Coronary artery (tissue), 2 donors: Measurements from ENCODE around the gene AP3D1.

ENCODE experiments used
- DNase-seq: peaks from one replicate; pipeline ENCODE4 v3.0.0-alpha.2; 2017; ENCODE audit warnings: low spot score
- H3K27ac ChIP-seq, 2 donors: fragments of 200-600 bp; sonication (generic); one replicate each; pipeline ENCODE4 v1.5.1; 2016 to 2019
- H3K4me3 ChIP-seq: fragments of 200-600 bp; sonication (generic); 2 replicates; pipeline ENCODE4 v1.5.1; 2016; ENCODE audit warnings: mild to moderate bottlenecking, moderate library complexity
- TF ChIP-seq, protein P1 (sequence below): fragments of 200-600 bp; sonication (generic); IDR thresholded peaks from one replicate; pipeline ENCODE4 v1.5.1; 2019; ENCODE audit warnings: antibody characterized with exemption

Gene AP3D1

DNA sequence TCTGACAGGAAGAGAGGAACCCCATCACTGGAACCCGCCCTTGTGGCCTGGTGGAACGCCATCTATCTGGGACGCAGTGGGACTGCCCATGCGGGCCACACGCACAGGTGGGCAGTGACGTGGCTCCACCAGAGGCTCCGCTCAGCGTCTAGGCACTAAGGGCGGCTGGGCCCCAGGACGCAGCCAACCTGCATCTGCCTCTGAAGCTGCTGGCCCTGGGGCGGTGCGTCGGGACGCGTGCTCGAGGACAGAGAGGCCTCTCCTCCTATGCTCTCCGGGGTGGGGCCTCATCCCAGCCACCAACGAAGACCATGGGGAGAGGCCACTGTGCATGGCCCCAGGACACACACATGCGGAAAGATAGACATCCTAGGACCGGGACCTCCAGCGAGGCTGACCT, 36.5 kb downstream of the AP3D1 start:
- TF ChIP-seq, protein P1, sequence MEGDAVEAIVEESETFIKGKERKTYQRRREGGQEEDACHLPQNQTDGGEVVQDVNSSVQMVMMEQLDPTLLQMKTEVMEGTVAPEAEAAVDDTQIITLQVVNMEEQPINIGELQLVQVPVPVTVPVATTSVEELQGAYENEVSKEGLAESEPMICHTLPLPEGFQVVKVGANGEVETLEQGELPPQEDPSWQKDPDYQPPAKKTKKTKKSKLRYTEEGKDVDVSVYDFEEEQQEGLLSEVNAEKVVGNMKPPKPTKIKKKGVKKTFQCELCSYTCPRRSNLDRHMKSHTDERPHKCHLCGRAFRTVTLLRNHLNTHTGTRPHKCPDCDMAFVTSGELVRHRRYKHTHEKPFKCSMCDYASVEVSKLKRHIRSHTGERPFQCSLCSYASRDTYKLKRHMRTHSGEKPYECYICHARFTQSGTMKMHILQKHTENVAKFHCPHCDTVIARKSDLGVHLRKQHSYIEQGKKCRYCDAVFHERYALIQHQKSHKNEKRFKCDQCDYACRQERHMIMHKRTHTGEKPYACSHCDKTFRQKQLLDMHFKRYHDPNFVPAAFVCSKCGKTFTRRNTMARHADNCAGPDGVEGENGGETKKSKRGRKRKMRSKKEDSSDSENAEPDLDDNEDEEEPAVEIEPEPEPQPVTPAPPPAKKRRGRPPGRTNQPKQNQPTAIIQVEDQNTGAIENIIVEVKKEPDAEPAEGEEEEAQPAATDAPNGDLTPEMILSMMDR, result no peak
- H3K27ac ChIP-seq, result no peak overlapping the region

DNA sequence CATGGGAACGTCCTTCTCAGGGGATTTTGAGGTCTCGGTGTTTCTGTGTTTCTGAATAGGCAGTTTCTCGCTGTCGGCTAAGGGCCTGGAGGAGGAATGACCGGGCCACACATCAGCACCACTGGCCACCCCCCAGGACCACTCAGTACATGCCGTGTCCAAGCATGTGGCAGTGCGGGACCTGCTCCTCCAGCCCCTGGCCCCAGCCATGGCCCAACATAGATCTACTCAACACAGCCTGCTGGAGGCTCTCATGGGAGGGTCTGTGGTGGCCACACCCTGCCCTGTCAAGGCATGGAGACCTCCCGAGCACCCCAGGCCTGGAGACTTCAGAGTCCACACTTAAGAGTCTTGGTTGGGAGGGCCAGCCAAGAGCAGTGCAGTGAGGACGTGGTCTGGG, 37.1 kb downstream of the AP3D1 start:
- H3K4me3 ChIP-seq, result no peak overlapping the region
- no peak for DNase-seq
- TF ChIP-seq, protein P1, result no peak
- H3K27ac ChIP-seq, result no peak overlapping the region

More for the DNA sequence above, 36.5 kb downstream of the AP3D1 start:
- no peak overlapping the region for H3K4me3 ChIP-seq
- no peak for DNase-seq

DNA sequence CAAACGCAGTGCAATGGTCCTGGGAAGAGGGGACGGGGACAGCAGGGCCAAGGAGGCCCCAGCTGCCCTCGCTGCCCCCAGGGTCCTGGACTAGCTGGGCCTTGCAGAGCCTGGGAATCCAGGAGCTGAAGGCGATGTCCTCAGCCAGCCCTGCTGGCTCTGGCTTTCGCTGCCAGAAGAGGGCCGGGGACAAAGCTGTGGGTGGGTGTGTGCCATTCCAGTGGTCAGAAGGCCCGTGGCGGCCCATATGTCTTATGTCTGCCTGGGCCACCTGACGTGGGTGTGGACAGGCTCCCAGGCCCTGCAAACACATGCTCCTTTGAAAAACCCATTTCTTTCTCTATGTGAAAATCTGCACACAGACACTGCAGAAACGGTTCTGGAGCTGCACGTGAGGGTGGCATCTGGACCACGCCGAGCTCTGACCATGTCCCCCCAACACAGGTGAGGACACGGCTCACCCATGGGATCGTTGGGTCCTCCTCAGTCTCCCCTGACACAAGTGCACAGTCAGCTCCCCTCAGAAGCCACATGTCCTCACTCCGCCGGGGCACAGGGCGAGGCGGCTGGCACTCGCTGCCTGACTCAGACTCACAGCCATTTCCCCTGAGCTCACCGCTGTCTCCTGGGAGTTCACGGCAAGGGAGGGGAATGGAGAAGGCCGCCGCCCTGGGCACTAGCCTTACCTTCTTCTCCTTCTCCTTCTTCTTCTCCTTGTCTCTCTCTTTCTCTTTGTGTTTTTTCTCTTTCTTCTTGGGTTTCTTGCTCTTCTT, 37.7 kb downstream of the AP3D1 start:
- Histone ChIP-seq H3K4me3 (no peak overlapping the region), H3K27ac (no peak overlapping the region)
- TF ChIP-seq, protein P1, result no peak
- DNase-seq, result no peak

DNA sequence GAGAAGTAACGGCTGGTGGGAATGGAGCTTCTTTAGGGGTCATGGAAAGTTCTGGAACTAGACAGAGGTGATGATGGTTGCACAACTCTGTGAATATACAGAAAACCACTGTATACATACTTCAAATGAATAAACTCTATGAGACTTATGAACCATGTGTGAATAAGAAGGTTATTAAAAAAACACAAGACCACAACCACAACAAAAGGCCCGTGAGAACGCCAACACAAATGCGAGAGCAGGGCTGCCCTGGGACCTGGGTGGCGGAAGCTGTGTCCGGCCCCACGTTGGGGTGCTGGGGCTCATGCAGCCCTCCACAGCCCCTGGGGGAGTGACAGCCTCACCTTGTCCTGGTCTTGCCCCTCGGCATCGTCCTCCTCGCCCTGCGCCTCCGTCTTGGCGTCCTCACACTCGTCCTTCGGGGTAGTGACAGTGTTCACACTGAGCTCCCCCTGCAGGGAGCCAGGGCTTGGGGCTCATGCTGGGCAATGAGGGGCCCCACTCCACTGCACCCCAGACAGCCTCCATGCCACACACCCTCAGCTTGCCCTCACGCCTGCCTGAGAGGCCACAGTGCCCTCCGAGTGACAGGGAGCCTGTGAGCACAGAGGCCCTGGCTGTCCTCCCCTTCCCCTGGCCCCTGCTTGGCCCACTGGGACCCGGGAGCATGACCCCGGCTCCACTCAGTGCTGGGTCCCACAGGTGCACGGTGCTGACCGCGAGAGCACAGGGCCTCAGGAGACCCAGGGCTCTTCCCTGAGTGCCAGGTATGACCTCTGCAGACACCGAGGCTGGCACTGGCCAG, 38.6 kb downstream of the AP3D1 start:
- no peak for DNase-seq
- TF ChIP-seq, protein P1, result no peak
- Histone ChIP-seq H3K4me3 (no peak overlapping the region), H3K27ac (no peak overlapping the region)

DNA sequence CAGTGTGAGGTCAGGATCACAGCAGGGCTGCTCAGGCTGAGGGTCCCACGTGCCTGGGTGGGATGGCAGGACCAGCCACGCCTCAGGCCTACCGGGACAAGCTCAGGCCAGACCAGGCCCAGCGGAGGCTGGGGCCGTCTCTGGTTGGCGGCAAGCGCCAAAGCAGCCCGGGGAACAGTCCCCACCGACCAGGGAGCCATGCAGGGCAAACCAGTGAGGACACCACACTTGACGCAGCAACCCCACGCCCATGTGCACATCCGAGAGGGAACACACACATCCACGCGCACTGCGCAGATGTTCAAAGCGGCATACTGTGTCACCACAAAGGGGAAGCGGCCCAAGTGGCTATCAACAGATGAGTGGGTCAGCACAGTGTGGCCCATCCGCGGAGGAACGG, 39.5 kb downstream of the AP3D1 start:
- Histone ChIP-seq H3K4me3 (no peak overlapping the region), H3K27ac (no peak overlapping the region)
- no peak for DNase-seq
- TF ChIP-seq, protein P1, result no peak

DNA sequence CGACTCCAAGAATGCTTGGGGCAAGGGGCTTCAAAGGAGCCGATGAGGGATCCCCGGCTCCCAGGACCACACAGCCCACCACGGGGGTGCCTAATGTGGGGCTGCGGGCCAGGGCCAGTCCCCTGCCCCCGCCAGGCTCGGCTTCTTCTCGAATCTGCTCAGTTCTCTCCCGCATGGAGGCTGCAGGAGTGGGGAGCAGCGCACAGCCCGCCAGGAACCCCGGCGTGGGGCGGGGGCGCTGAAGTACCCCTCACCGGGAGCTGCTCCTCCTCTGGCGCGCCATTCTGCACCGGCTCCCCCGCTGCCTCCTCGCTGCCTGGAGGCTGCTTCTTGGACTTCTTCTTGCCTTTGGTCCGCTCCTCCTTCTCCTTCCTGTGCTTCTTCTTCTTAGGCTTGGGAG, 39.9 kb downstream of the AP3D1 start:
- Histone ChIP-seq H3K27ac (no peak overlapping the region), H3K4me3 (no peak overlapping the region)
- no peak for DNase-seq
- TF ChIP-seq, protein P1, result no peak
